NCI-H1092 treated with DMSO at 0.1 percent for 48 hours (cell line): ENCODE measurements around the gene CHN1.

ENCODE experiments used
- DNase-seq: peaks from one replicate; lab custom pipeline; 2025; lab: John Stamatoyannopoulos, UW

CHN1 gene

GRCh38 chr2:174870787-174871186, 134.4 kb downstream of the CHN1 start:
- DNase-seq = no peak

- no peak for DNase-seq
Observed at GRCh38 chr2:174868878-174869277, 136.3 kb downstream of the CHN1 start.

GRCh38 chr2:174866421-174866820, 138.8 kb downstream of the CHN1 start:
- no peak for DNase-seq

- no peak for DNase-seq
Observed at GRCh38 chr2:174863183-174863582, 142.0 kb downstream of the CHN1 start.

- no peak for DNase-seq
Observed at GRCh38 chr2:174859563-174860169, 145.5 kb downstream of the CHN1 start.

- no peak for DNase-seq
Observed at GRCh38 chr2:174858745-174859144, 146.4 kb downstream of the CHN1 start.

- DNase-seq = no peak
Observed at GRCh38 chr2:174856447-174856846, 148.7 kb downstream of the CHN1 start.

- no peak for DNase-seq
Observed at GRCh38 chr2:174846941-174847938, 157.9 kb downstream of the CHN1 start.

- no peak for DNase-seq
Observed at GRCh38 chr2:174846218-174846617, 159.0 kb downstream of the CHN1 start.

- no peak for DNase-seq
Observed at GRCh38 chr2:174844295-174844708, 160.9 kb downstream of the CHN1 start.

GRCh38 chr2:174842496-174842895, 162.7 kb downstream of the CHN1 start:
- no peak for DNase-seq

- DNase-seq = no peak
Observed at GRCh38 chr2:174841936-174842335, 163.2 kb downstream of the CHN1 start.

- DNase-seq = no peak
Observed at GRCh38 chr2:174841350-174841749, 163.8 kb downstream of the CHN1 start.

- DNase-seq = no peak
Observed at GRCh38 chr2:174840436-174840835, 164.7 kb downstream of the CHN1 start.

GRCh38 chr2:174839662-174840061, 165.5 kb downstream of the CHN1 start:
- DNase-seq = no peak

GRCh38 chr2:174836995-174837390, 168.2 kb downstream of the CHN1 start:
- DNase-seq = no peak

- DNase-seq = no peak
Observed at GRCh38 chr2:174836377-174836994, 168.7 kb downstream of the CHN1 start.

- no peak for DNase-seq
Observed at GRCh38 chr2:174835797-174836255, 169.4 kb downstream of the CHN1 start.

- no peak for DNase-seq
Observed at GRCh38 chr2:174833737-174834136, 171.4 kb downstream of the CHN1 start.

GRCh38 chr2:174830561-174830960, 174.6 kb downstream of the CHN1 start:
- no peak for DNase-seq

- no peak for DNase-seq
Observed at GRCh38 chr2:174829550-174829949, 175.6 kb downstream of the CHN1 start.
